AG09309 (cell line): ENCODE results near the gene BBS7.

ENCODE experiments used
- DNase-seq: peaks from one replicate; pipeline ENCODE4 v3.0.0-alpha.2; 2010; ENCODE audit warnings: low read depth
- H3K4me3 ChIP-seq: 2 replicates; pipeline ENCODE4 v1.5.1; 2011; ENCODE audit warnings: mild to moderate bottlenecking, low read depth, low read length, moderate library complexity; ENCODE audit not compliant: control insufficient read depth
- CTCF ChIP-seq: IDR thresholded peaks from 2 replicates; pipeline ENCODE4 v1.5.1; 2011; ENCODE audit warnings: mild to moderate bottlenecking, low read depth, low read length, inconsistent platforms; ENCODE audit not compliant: insufficient read depth, control insufficient read depth; ENCODE audit errors: missing control alignments

BBS7 gene

DNA sequence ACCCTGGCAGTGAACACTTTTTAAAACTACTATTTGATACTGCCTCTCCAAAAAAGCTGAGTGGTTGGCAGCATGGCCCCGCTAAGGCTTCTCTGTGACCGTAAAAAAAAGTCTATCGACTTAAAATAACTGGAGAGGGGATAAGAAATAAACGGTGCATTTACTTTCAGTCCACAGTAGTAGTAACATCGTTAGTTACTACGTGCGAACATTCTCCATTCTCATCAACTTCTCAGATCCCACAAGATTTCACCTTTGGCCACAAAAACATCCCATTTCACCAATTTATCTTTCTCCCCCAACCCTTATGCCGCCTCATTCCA lies 69.7 kb downstream of the BBS7 start:
- peak overlapping the region; percentile 95 for H3K4me3 ChIP-seq
- no peak for TF ChIP-seq CTCF
- DNase-seq = no peak

- no peak for TF ChIP-seq CTCF
- no peak overlapping the region for H3K4me3 ChIP-seq
- no peak for DNase-seq
Observed at GRCh38 chr4:121799867-121800501, 70.3 kb downstream of the BBS7 start.

DNA sequence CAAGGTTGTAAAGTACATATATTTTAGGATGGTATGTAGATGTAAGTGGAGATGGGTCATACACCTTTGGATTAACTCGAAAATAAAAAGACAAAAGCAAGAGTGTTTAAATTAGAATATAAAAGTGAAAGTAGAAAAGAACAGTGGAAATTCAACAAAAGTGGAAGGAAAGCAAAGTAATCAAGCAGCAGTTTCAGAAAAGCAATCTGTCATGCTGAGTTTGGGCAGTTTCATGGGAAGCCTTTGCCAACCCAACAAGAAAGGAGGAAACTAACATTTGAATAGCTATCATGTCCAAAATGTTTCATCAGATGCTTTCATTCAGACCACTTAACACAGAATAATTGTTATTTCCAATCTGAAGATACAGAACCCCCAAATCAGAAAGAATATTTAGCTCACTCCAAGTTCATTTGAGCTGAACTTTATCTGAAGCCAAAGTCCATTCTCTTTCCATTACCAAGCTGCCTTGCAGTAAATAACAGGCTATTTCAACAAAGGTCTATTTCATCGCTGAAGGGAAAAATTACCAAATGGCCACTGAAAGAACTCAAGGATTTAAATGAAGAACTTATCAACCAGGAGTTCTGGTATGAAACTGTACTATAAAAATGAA lies 71.0 kb downstream of the BBS7 start:
- DNase-seq = no peak
- H3K4me3 ChIP-seq = no peak overlapping the region
- no peak for TF ChIP-seq CTCF

- no peak for DNase-seq
- no peak for TF ChIP-seq CTCF
- H3K4me3 ChIP-seq = no peak overlapping the region
Observed at GRCh38 chr4:121796283-121796682, 74.0 kb downstream of the BBS7 start.

- no peak for TF ChIP-seq CTCF
- no peak overlapping the region for H3K4me3 ChIP-seq
- DNase-seq = no peak
Observed at GRCh38 chr4:121794505-121795188, 75.6 kb downstream of the BBS7 start.

- DNase-seq = no peak
- TF ChIP-seq CTCF = no peak
Observed at GRCh38 chr4:121792966-121793365, 77.3 kb downstream of the BBS7 start.

More at GRCh38 chr4:121792966-121793365, 77.3 kb downstream of the BBS7 start:
- H3K4me3 ChIP-seq = no peak overlapping the region
